Frontal cortex (tissue), 4 donors: ENCODE measurements around the gene PDE4DIP. TPM values are rescaled to one million over a fixed set of nuclear protein-coding genes. Genes with fewer than 3 reads are reported as not detected.
"Not testable (repeated sequence)": the region's sequence is repeated elsewhere in the genome, so short reads cannot be mapped to it uniquely, and the experiment has no call there.

ENCODE experiments used
- DNase-seq, 2 donors: peaks; one replicate each; pipeline ENCODE4 v3.0.0; 2012; ENCODE audit warnings: low spot score in 2 of 2
- FAIRE-seq: peaks from 2 replicates; lab custom pipeline; 2012; peaks lifted over from hg19 to GRCh38; lab: Jason Lieb, UNC
- total RNA-seq: library from RNA; depleted of rRNA; stranded (reverse); fragments of >200 nt; gene quantifications from one replicate; pipeline ENCODE4 v1.2.3, GENCODE V29; 2014
- donor health status: control.
- donor health status: control.
- donor health status: control.

PDE4DIP gene
- total RNA-seq = 266 TPM

GRCh38 chr1:148844220-148844619 lies at the start of gene PDE4DIP:
Gene PDE4DIP, plus strand, starts transcription at chr1:148844428. Its CDS starts 347 bp downstream, at chr1:148844775.
- DNase-seq, FAIRE-seq: not testable (repeated sequence)

GRCh38 chr1:148808268-148808928 lies 35.8 kb upstream of the PDE4DIP start:
- not testable (repeated sequence) for FAIRE-seq, DNase-seq

- not testable (repeated sequence) for FAIRE-seq, DNase-seq
Measured at GRCh38 chr1:148808929-148809283, 35.3 kb upstream of the PDE4DIP start.

- not testable (repeated sequence) for DNase-seq, FAIRE-seq
Measured at GRCh38 chr1:148822180-148822579, 22.0 kb upstream of the PDE4DIP start.

- not testable (repeated sequence) for FAIRE-seq, DNase-seq
Measured at GRCh38 chr1:148823822-148824221, 20.4 kb upstream of the PDE4DIP start.

- not testable (repeated sequence) for FAIRE-seq, DNase-seq
Measured at GRCh38 chr1:148825029-148825428, 19.2 kb upstream of the PDE4DIP start.

GRCh38 chr1:148828531-148828930 lies 15.7 kb upstream of the PDE4DIP start:
- DNase-seq, FAIRE-seq: not testable (repeated sequence)

GRCh38 chr1:148828962-148829361 lies 15.3 kb upstream of the PDE4DIP start:
- FAIRE-seq, DNase-seq: not testable (repeated sequence)

GRCh38 chr1:148829365-148829764 lies 14.9 kb upstream of the PDE4DIP start:
- DNase-seq, FAIRE-seq: not testable (repeated sequence)

GRCh38 chr1:148841262-148841661 lies 3.0 kb upstream of the PDE4DIP start:
- DNase-seq, FAIRE-seq: not testable (repeated sequence)

- FAIRE-seq, DNase-seq: not testable (repeated sequence)
Measured at GRCh38 chr1:148844651-148845050, 423 bp downstream of the PDE4DIP start.

GRCh38 chr1:148845068-148845467 lies 840 bp downstream of the PDE4DIP start:
- not testable (repeated sequence) for FAIRE-seq, DNase-seq

GRCh38 chr1:148850347-148850746 lies 6.1 kb downstream of the PDE4DIP start:
- not testable (repeated sequence) for DNase-seq, FAIRE-seq

- not testable (repeated sequence) for FAIRE-seq, DNase-seq
Measured at GRCh38 chr1:148850840-148851239, 6.6 kb downstream of the PDE4DIP start.

GRCh38 chr1:148851684-148852083 lies 7.5 kb downstream of the PDE4DIP start:
- not testable (repeated sequence) for FAIRE-seq, DNase-seq

GRCh38 chr1:148853363-148853762 lies 9.1 kb downstream of the PDE4DIP start:
- not testable (repeated sequence) for DNase-seq, FAIRE-seq

GRCh38 chr1:148854063-148854462 lies 9.8 kb downstream of the PDE4DIP start:
- DNase-seq, FAIRE-seq: not testable (repeated sequence)

GRCh38 chr1:148855367-148855766 lies 11.1 kb downstream of the PDE4DIP start:
- FAIRE-seq, DNase-seq: not testable (repeated sequence)

- not testable (repeated sequence) for FAIRE-seq, DNase-seq
Measured at GRCh38 chr1:148860049-148860448, 15.8 kb downstream of the PDE4DIP start.

GRCh38 chr1:148860579-148861259 lies 16.5 kb downstream of the PDE4DIP start:
- DNase-seq, FAIRE-seq: not testable (repeated sequence)

GRCh38 chr1:148862590-148862989 lies 18.4 kb downstream of the PDE4DIP start:
- FAIRE-seq, DNase-seq: not testable (repeated sequence)
